Nephron (organoid): ENCODE results near the gene PTH1R.

Source experiments
- H3K27ac Mint-ChIP-seq, 3 experiments: 2 replicates each; pipeline ENCODE4 v1.8.0; 2020; ENCODE audit warnings: mixed read lengths in 3 of 3, mild to moderate bottlenecking in 2 of 3, moderate library complexity in 1 of 3
- H3K27me3 Mint-ChIP-seq: 2 replicates; pipeline ENCODE4 v1.8.0; 2021; ENCODE audit warnings: low read depth, mild to moderate bottlenecking, moderate library complexity, mixed read lengths
- H3K36me3 Mint-ChIP-seq: 2 replicates; pipeline ENCODE4 v1.8.0; 2020; ENCODE audit warnings: low read depth, mixed read lengths
- H3K4me1 Mint-ChIP-seq: 2 replicates; pipeline ENCODE4 v1.8.0; 2020; ENCODE audit warnings: mixed read lengths
- H3K4me3 Mint-ChIP-seq, 3 experiments: 2 replicates each; pipeline ENCODE4 v1.8.0; 2020; ENCODE audit warnings: mild to moderate bottlenecking in 3 of 3, mixed read lengths in 3 of 3, moderate library complexity in 2 of 3
- H3K9me3 Mint-ChIP-seq: 2 replicates; pipeline ENCODE4 v1.8.0; 2020; ENCODE audit warnings: mixed read lengths
- TF ChIP-seq, protein P1 (sequence below), 3 experiments: fragments of 200-600 bp; sonication (generic); IDR thresholded peaks; one replicate each; pipeline ENCODE4 v1.5.0; 2021; ENCODE audit warnings: antibody characterized with exemption in 3 of 3; ENCODE audit not compliant: unreplicated experiment in 3 of 3

Gene PTH1R

GRCh38 chr3:46930945-46931403 is 53.5 kb downstream of the PTH1R start:
- Mint-ChIP-seq H3K27ac (peak overlapping the region; percentile 45 to 93 (median 59)), H3K9me3 (no peaks in the 10 kb centered on the region), H3K27me3 (no peaks in the 10 kb centered on the region), H3K4me3 (no peak overlapping the region), H3K4me1 (peaks cover 58% of the 10 kb centered on the region), H3K36me3 (peaks cover 28% of the 10 kb centered on the region)
- TF ChIP-seq, protein P1, sequence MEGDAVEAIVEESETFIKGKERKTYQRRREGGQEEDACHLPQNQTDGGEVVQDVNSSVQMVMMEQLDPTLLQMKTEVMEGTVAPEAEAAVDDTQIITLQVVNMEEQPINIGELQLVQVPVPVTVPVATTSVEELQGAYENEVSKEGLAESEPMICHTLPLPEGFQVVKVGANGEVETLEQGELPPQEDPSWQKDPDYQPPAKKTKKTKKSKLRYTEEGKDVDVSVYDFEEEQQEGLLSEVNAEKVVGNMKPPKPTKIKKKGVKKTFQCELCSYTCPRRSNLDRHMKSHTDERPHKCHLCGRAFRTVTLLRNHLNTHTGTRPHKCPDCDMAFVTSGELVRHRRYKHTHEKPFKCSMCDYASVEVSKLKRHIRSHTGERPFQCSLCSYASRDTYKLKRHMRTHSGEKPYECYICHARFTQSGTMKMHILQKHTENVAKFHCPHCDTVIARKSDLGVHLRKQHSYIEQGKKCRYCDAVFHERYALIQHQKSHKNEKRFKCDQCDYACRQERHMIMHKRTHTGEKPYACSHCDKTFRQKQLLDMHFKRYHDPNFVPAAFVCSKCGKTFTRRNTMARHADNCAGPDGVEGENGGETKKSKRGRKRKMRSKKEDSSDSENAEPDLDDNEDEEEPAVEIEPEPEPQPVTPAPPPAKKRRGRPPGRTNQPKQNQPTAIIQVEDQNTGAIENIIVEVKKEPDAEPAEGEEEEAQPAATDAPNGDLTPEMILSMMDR (IDR thresholded peaks at IDR 0.05; ENCODE audit: unreplicated experiment in 3 of 3) = no peak

DNA sequence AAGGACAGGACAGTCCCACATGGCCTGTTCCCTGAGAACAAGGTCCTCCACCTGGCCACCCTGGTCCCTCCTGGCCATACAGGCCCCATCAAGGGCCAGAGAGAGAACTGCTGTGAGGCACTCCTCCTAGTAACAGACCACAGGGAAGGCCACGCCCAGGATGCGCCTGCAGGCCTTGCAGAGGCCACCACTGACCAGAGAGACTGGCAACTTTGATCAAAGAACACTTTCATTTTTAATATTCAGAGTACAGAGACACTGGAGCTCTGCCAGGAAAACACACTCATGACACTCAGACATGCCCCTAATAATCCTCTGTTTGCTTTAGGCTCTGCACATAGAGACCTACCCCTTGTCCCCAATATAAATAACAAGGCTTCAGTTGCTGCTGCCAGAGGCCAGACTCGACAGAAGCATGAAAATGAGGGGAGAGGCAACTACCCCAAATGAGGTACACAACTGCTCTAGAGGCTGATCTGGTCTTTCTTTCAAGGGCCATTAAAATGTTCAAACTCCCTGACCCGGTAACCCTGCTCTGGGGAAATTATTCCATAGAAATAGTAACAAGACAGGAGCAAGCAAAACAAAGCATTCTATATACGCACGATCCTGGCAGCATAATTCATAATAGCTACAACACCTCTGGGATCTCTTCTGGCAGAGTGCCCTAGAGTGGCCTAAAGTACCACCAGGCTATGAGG is 54.3 kb downstream of the PTH1R start:
- Mint-ChIP-seq H3K36me3 (peaks cover 31% of the 10 kb centered on the region), H3K27ac (peak overlapping the region; percentile 74 to 93 (median 83)), H3K27me3 (no peaks in the 10 kb centered on the region), H3K4me1 (peaks cover 62% of the 10 kb centered on the region), H3K9me3 (no peaks in the 10 kb centered on the region), H3K4me3 (peak overlapping the region in 1 of 3 experiments; percentile 2)
- TF ChIP-seq, protein P1 (IDR thresholded peaks at IDR 0.05; ENCODE audit: unreplicated experiment in 3 of 3) = no peak

DNA sequence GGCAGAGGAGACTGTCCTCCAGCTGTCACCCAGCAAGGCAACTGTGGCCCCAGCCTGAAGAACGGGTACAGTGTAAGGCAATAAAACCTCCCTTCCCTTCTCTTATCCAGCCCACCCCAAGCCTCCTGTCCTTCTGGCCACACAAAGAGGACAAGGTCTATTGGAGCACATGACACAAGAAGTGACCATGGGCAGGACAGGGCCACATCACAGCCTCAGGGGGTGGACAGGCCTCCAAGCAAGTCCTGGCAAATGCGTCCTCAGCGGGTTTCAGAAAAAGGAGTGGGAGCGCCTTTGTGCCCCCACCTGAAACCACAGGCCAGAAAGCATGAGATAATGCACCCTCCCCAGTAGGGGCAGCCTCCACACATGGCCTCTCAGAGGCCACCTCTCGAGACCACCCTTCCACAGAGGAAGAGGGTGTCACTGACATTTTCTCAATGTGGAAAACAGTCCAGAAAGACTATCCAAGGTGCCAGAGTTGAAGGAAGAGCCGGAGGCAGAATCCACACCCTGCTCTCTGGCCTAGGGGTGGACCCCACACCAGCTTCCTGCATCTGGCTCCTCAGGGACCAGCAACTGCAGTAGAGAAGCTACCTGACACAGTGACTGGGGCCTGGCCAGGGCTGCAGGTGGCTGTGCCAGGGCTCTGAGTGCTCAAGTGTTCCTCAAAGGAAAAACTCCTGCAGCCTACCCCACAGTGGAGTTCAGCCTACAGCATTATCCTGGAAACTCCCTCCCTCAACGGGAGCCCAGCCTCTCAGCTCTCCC is 55.1 kb downstream of the PTH1R start:
- Mint-ChIP-seq H3K9me3 (no peaks in the 10 kb centered on the region), H3K27ac (peak overlapping the region; percentile 74 to 93 (median 83)), H3K4me1 (peaks cover 62% of the 10 kb centered on the region), H3K27me3 (no peaks in the 10 kb centered on the region), H3K4me3 (no peak overlapping the region), H3K36me3 (peaks cover 27% of the 10 kb centered on the region)
- TF ChIP-seq, protein P1 (IDR thresholded peaks at IDR 0.05; ENCODE audit: unreplicated experiment in 3 of 3) = no peak

- no peaks in the 10 kb centered on the region for H3K27me3 Mint-ChIP-seq
- H3K36me3 Mint-ChIP-seq = peaks cover 31% of the 10 kb centered on the region
- H3K9me3 Mint-ChIP-seq = no peaks in the 10 kb centered on the region
Measured at GRCh38 chr3:46933261-46933660, 55.7 kb downstream of the PTH1R start.

GRCh38 chr3:46934072-46934471 is 56.6 kb downstream of the PTH1R start:
- Mint-ChIP-seq H3K36me3 (peaks cover 28% of the 10 kb centered on the region), H3K4me1 (peaks cover 57% of the 10 kb centered on the region), H3K27me3 (no peaks in the 10 kb centered on the region), H3K4me3 (no peak overlapping the region), H3K9me3 (no peaks in the 10 kb centered on the region), H3K27ac (peak overlapping the region in 2 of 3 experiments; percentile 42 to 52)
- TF ChIP-seq, protein P1 (IDR thresholded peaks at IDR 0.05; ENCODE audit: unreplicated experiment in 3 of 3) = no peak

More at GRCh38 chr3:46933261-46933660, 55.7 kb downstream of the PTH1R start:
- TF ChIP-seq, protein P1 (IDR thresholded peaks at IDR 0.05; ENCODE audit: unreplicated experiment in 3 of 3) = no peak
- Mint-ChIP-seq H3K27ac (peak overlapping the region in 2 of 3 experiments; percentile 26 to 66), H3K4me1 (peaks cover 62% of the 10 kb centered on the region), H3K4me3 (no peak overlapping the region)
